PC-3 (cell line): ENCODE data around the gene SNF8.

Experiments
- EZH2 ChIP-seq: fragments of 300-600 bp; sonication (generic); IDR thresholded peaks from one replicate; pipeline ENCODE4 v1.6.1; 2017; ENCODE audit warnings: antibody characterized with exemption, mild to moderate bottlenecking, low read length; ENCODE audit not compliant: unreplicated experiment
- TF ChIP-seq, protein P1 (sequence below): fragments of 300-600 bp; sonication (generic); conservative IDR thresholded peaks from 2 replicates; pipeline ENCODE4 v1.5.1; 2017; ENCODE audit warnings: antibody characterized with exemption, low read depth, mild to moderate bottlenecking, low read length

GRCh38 chr17:48960834-48961515 is 16.3 kb upstream of the SNF8 start:
- TF ChIP-seq, protein P1, sequence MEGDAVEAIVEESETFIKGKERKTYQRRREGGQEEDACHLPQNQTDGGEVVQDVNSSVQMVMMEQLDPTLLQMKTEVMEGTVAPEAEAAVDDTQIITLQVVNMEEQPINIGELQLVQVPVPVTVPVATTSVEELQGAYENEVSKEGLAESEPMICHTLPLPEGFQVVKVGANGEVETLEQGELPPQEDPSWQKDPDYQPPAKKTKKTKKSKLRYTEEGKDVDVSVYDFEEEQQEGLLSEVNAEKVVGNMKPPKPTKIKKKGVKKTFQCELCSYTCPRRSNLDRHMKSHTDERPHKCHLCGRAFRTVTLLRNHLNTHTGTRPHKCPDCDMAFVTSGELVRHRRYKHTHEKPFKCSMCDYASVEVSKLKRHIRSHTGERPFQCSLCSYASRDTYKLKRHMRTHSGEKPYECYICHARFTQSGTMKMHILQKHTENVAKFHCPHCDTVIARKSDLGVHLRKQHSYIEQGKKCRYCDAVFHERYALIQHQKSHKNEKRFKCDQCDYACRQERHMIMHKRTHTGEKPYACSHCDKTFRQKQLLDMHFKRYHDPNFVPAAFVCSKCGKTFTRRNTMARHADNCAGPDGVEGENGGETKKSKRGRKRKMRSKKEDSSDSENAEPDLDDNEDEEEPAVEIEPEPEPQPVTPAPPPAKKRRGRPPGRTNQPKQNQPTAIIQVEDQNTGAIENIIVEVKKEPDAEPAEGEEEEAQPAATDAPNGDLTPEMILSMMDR = no peak
- TF ChIP-seq EZH2 = no peak
